H1 (cell line): ENCODE data around the gene SERAC1. TPM values are rescaled to one million over a fixed set of nuclear protein-coding genes. Genes with fewer than 3 reads are reported as not detected.

Source experiments
- CTCF ChIA-PET: fragments of 300-600 bp; sonication (Branson Sonifier 250); formaldehyde crosslinking; loops from one replicate; lab custom pipeline; 2021; ENCODE audit not compliant: partially characterized antibody; lab: Charles Lee
- POLR2A ChIA-PET: fragments of 300-600 bp; sonication (Branson Sonifier 250); formaldehyde crosslinking; loops from one replicate; lab custom pipeline; 2021; ENCODE audit warnings: inconsistent platforms; ENCODE audit not compliant: partially characterized antibody; lab: Charles Lee
- DNase-seq, 2 experiments: peaks; one replicate each; pipeline versions ENCODE4 v3.0.0 to v3.0.0-alpha.2; 2010 to 2022; ENCODE audit warnings: low spot score in 2 of 2, low read depth in 1 of 2, mixed read lengths in 1 of 2
- FAIRE-seq: peaks from 2 replicates; lab custom pipeline; 2011; peaks lifted over from hg19 to GRCh38; lab: Jason Lieb, UNC
- H2AFZ ChIP-seq: 2 replicates; pipeline ENCODE4 v1.8.1; 2012; ENCODE audit warnings: low read length, inconsistent platforms
- H2AK5ac ChIP-seq: 2 replicates; pipeline ENCODE4 v1.6.1; 2013; ENCODE audit warnings: low read depth, low read length
- H2BK120ac ChIP-seq: replicated peaks from 2 replicates; pipeline ENCODE3; 2013; ENCODE audit warnings: low read depth, low read length, inconsistent platforms
- H2BK12ac ChIP-seq: 2 replicates; pipeline ENCODE4 v1.6.1; 2013; ENCODE audit warnings: low read depth, low read length
- H2BK15ac ChIP-seq: 2 replicates; pipeline ENCODE4 v1.6.1; 2013; ENCODE audit warnings: low read length
- H2BK20ac ChIP-seq: 2 replicates; pipeline ENCODE4 v1.6.1; 2013; ENCODE audit warnings: low read length
- H2BK5ac ChIP-seq: 2 replicates; pipeline ENCODE4 v1.6.1; 2013; ENCODE audit warnings: low read depth, low read length
- H3K14ac ChIP-seq: 2 replicates; pipeline ENCODE4 v1.6.1; 2013; ENCODE audit warnings: inconsistent platforms; ENCODE audit not compliant: insufficient read length
- H3K18ac ChIP-seq: 2 replicates; pipeline ENCODE4 v1.6.1; 2013; ENCODE audit warnings: low read length; ENCODE audit errors: extremely low read depth
- H3K23ac ChIP-seq: 2 replicates; pipeline ENCODE4 v1.6.1; 2013; ENCODE audit warnings: inconsistent platforms; ENCODE audit not compliant: insufficient read length
- H3K23me2 ChIP-seq: 2 replicates; pipeline ENCODE4 v1.6.1; 2013; ENCODE audit warnings: low read depth, low read length
- H3K27ac ChIP-seq: 2 replicates; pipeline ENCODE4 v1.6.1; 2011; ENCODE audit warnings: low read depth, low read length, inconsistent platforms
- H3K27me3 ChIP-seq, 4 experiments: replicated peaks in 1 of 4; 1 replicate in 1 of 4; 2 replicates in 3 of 4; pipeline versions ENCODE4 v1.6.1 to v1.8.1; 2011 to 2013; ENCODE audit warnings: low read length in 3 of 4, mild to moderate bottlenecking in 3 of 4, inconsistent platforms in 2 of 4, mixed read lengths in 2 of 4, moderate library complexity in 1 of 4; ENCODE audit not compliant: control insufficient read depth in 3 of 4, insufficient read depth in 3 of 4; ENCODE audit errors: extremely low read depth in 1 of 4
- H3K36me3 ChIP-seq, 4 experiments: 2 replicates each; pipeline versions ENCODE4 v1.6.1 to v1.8.1; 2011 to 2013; ENCODE audit warnings: mild to moderate bottlenecking in 4 of 4, low read length in 3 of 4, moderate library complexity in 2 of 4, control low read depth in 1 of 4, inconsistent platforms in 1 of 4; ENCODE audit not compliant: insufficient read depth in 4 of 4, control insufficient read depth in 2 of 4
- H3K4ac ChIP-seq: replicated peaks from 2 replicates; pipeline ENCODE3; 2013; ENCODE audit warnings: low read length, low read depth, mixed read lengths, inconsistent platforms; ENCODE audit not compliant: insufficient read length
- H3K4me1 ChIP-seq, 4 experiments: replicated peaks in 1 of 4; 1 replicate in 1 of 4; 2 replicates in 3 of 4; pipeline versions ENCODE4 v1.6.1 to v1.8.1; 2011 to 2013; ENCODE audit warnings: low read length in 3 of 4, inconsistent platforms in 2 of 4, mixed read lengths in 1 of 4; ENCODE audit not compliant: insufficient read depth in 4 of 4, control insufficient read depth in 3 of 4
- H3K4me2 ChIP-seq, 2 experiments: 2 replicates each; pipeline versions ENCODE4 v1.6.1 to v1.8.1; 2011 to 2013; ENCODE audit warnings: low read depth in 2 of 2, low read length in 2 of 2, control low read depth in 1 of 2, inconsistent platforms in 1 of 2, mild to moderate bottlenecking in 1 of 2; ENCODE audit not compliant: insufficient read depth in 1 of 2
- H3K4me3 ChIP-seq, 4 experiments: fragments of 200-600, 300-600 bp in 1 of 4; sonication (generic), shearing (Covaris generic), sonication (Bioruptor Twin) in 1 of 4; 2 replicates each; pipeline versions ENCODE4 v1.5.1 to v1.8.1; 2011 to 2016; ENCODE audit warnings: low read length in 4 of 4, low read depth in 3 of 4, control low read depth in 2 of 4, inconsistent platforms in 2 of 4, mild to moderate bottlenecking in 2 of 4, mixed read lengths in 1 of 4, moderate library complexity in 1 of 4; ENCODE audit not compliant: insufficient read depth in 2 of 4; ENCODE audit errors: extremely low read depth in 1 of 4
- H3K56ac ChIP-seq: replicated peaks from 2 replicates; pipeline ENCODE3; 2013; ENCODE audit warnings: low read depth, mild to moderate bottlenecking, mixed read lengths, low read length, inconsistent platforms; ENCODE audit not compliant: insufficient read length
- H3K79me1 ChIP-seq: 2 replicates; pipeline ENCODE4 v1.6.1; 2013; ENCODE audit warnings: low read depth, low read length, control low read depth
- H3K79me2 ChIP-seq, 2 experiments: 2 replicates each; pipeline versions ENCODE4 v1.6.1 to v1.8.1; 2012 to 2013; ENCODE audit warnings: low read length in 2 of 2, mild to moderate bottlenecking in 2 of 2, inconsistent platforms in 1 of 2; ENCODE audit not compliant: insufficient read depth in 2 of 2, control insufficient read depth in 1 of 2
- H3K9ac ChIP-seq, 4 experiments: replicated peaks in 1 of 4; 1 replicate in 1 of 4; 2 replicates in 3 of 4; pipeline versions ENCODE4 v1.6.1 to v1.8.1; 2011 to 2013; ENCODE audit warnings: low read depth in 3 of 4, low read length in 3 of 4, control low read depth in 2 of 4, mild to moderate bottlenecking in 2 of 4, moderate library complexity in 2 of 4, inconsistent platforms in 1 of 4; ENCODE audit errors: extremely low read depth in 1 of 4
- H3K9me3 ChIP-seq, 2 experiments: 2 replicates each; pipeline versions ENCODE4 v1.6.1 to v1.8.1; 2012 to 2013; ENCODE audit warnings: mild to moderate bottlenecking in 2 of 2, moderate library complexity in 2 of 2, control low read depth in 1 of 2, inconsistent platforms in 1 of 2, low read depth in 1 of 2, low read length in 1 of 2, mixed read lengths in 1 of 2; ENCODE audit not compliant: insufficient read depth in 2 of 2
- H4K20me1 ChIP-seq, 2 experiments: replicated peaks in 1 of 2; 2 replicates each; pipeline versions ENCODE3 to v1.8.1; 2011 to 2013; ENCODE audit warnings: inconsistent platforms in 2 of 2, low read length in 2 of 2, mild to moderate bottlenecking in 1 of 2; ENCODE audit not compliant: insufficient read depth in 2 of 2, control insufficient read depth in 1 of 2
- H4K5ac ChIP-seq: 2 replicates; pipeline ENCODE4 v1.6.1; 2013; ENCODE audit warnings: low read length, low read depth, mixed read lengths, inconsistent platforms; ENCODE audit not compliant: insufficient read length
- H4K8ac ChIP-seq: 2 replicates; pipeline ENCODE4 v1.8.0; 2013; ENCODE audit warnings: mild to moderate bottlenecking, moderate library complexity, low read length, inconsistent platforms; ENCODE audit not compliant: insufficient read depth; ENCODE audit errors: extremely low read depth
- H4K91ac ChIP-seq: replicated peaks from 2 replicates; pipeline ENCODE3; 2013; ENCODE audit warnings: low read length, mixed read lengths, inconsistent platforms; ENCODE audit not compliant: insufficient read length
- ASH2L ChIP-seq: fragments of 200-600, 300-600 bp; sonication (generic); IDR thresholded peaks from one replicate; pipeline ENCODE4 v1.7.1; 2017; ENCODE audit warnings: low read length
- EGR1 ChIP-seq: IDR thresholded peaks from 2 replicates; pipeline ENCODE4 v1.6.1; 2011; ENCODE audit warnings: low read depth, low read length, borderline replicate concordance
- HDAC2 ChIP-seq, 2 experiments: fragments of 300-600 bp in 1 of 2; sonication (generic) in 1 of 2; IDR thresholded peaks; 2 replicates each; pipeline ENCODE4 v1.6.1; 2011 to 2012; ENCODE audit warnings: low read depth in 2 of 2, low read length in 2 of 2, mild to moderate bottlenecking in 2 of 2, moderate library complexity in 2 of 2, borderline replicate concordance in 1 of 2, inconsistent platforms in 1 of 2
- JUND ChIP-seq: IDR thresholded peaks from 2 replicates; pipeline ENCODE4 v1.6.1; 2011; ENCODE audit warnings: mild to moderate bottlenecking, improper control_type of control experiment, low read length
- RFX5 ChIP-seq: IDR thresholded peaks from 2 replicates; pipeline ENCODE4 v1.6.1; 2011; ENCODE audit warnings: low read depth, low read length, improper control_type of control experiment, borderline replicate concordance
- TAF7 ChIP-seq: optimal IDR thresholded peaks from 2 replicates; pipeline ENCODE3; 2011; ENCODE audit warnings: low read depth, mild to moderate bottlenecking, inconsistent platforms, low read length, moderate library complexity, borderline replicate concordance
- WGBS, 2 experiments: shearing (Covaris generic) in 1 of 2; methylation state at CpG; one replicate each; pipeline versions ENCODE4 v1.1.6 to v1.1.7; 2013 to 2015; ENCODE audit warnings: low lambda C conversion rate in 2 of 2, mixed read lengths in 2 of 2, inconsistent platforms in 1 of 2, low coverage in 1 of 2, missing lambda C conversion rate in 1 of 2; ENCODE audit not compliant: insufficient replicate concordance in 2 of 2, insufficient coverage in 1 of 2, insufficient read length in 1 of 2; ENCODE audit errors: extremely low coverage in 1 of 2, missing lambda C conversion rate in 1 of 2; 5-methylcytosine and 5-hydroxymethylcytosine counted together
- polyA plus RNA-seq, 7 experiments: library from polyadenylated mRNA; depleted of rRNA in 3 of 7; stranded (reverse) in 5 of 7; unstranded in 2 of 7; fragments of >200 nt in 5 of 7; fragments of 200-250 nt in 2 of 7; gene quantifications; 1 replicate in 5 of 7; 2 replicates in 1 of 7; 4 replicates in 1 of 7; pipeline versions ENCODE4 v1.2.1 to v1.2.3, GENCODE V29; 2011 to 2013; ENCODE audit warnings: missing spikeins in 2 of 7, mixed read lengths in 2 of 7
- total RNA-seq: library from RNA; stranded (reverse); fragmentation: NEBNext Ultra II Directional; extraction: Animal tissue kit (Norgen Biotek cat#: 25700); gene quantifications from 2 replicates; pipeline ENCODE4 v1.2.1, GENCODE V29; 2021

The SERAC1 gene
- total and polyA plus RNA-seq, 2 of the 8 experiments (the other 6 are each of a cell fraction or from before 2014, with no cell fraction given), result 7.3 to 9.0 TPM

GRCh38 chr6:158207422-158207788 lies 39.3 kb upstream of the SERAC1 start:
- H3K4me3 ChIP-seq, result no peak overlapping the region
- H2BK15ac ChIP-seq, result no peak overlapping the region
- no peak overlapping the region for H2AK5ac ChIP-seq
- TF ChIP-seq TAF7 (no peak), JUND (no peak), ASH2L (no peak), RFX5 (no peak), HDAC2 (IDR thresholded peaks at IDR 0.05; ENCODE audit: borderline replicate concordance in 1 of 2, low read depth in 2 of 2, low read length in 2 of 2) (no peak), EGR1 (no peak)
- H3K79me2 ChIP-seq, result no peaks in the 10 kb centered on the region
- WGBS, 2 experiments, result 92% methylated on average over 3 of the region's 3 CpGs; no CpG with 5 or more reads in 1 of the 2 experiments
- no peak overlapping the region for H2BK12ac ChIP-seq
- no peak overlapping the region for H2AFZ ChIP-seq
- H3K23me2 ChIP-seq, result no peaks in the 10 kb centered on the region
- H2BK5ac ChIP-seq, result no peak overlapping the region
- no peak overlapping the region for H3K23ac ChIP-seq
- no peak overlapping the region for H3K18ac ChIP-seq
- no peak overlapping the region for H3K56ac ChIP-seq
- ChIA-PET CTCF (interaction anchor here (1.1 to 7.4 kb wide), 5 partner anchors 10 to 454 kb away, joined by 3 to 50 read pairs (median 5); no protein-coding TSS in a partner anchor), POLR2A (no interaction called here)
- no peak overlapping the region for H3K14ac ChIP-seq
- FAIRE-seq (no peak), DNase-seq (no peak)
- H2BK120ac ChIP-seq, result no peak overlapping the region
- no peaks in the 10 kb centered on the region for H3K9me3 ChIP-seq
- no peaks in the 10 kb centered on the region for H3K36me3 ChIP-seq
- no peak overlapping the region for H3K4me2 ChIP-seq
- H4K20me1 ChIP-seq, result no peaks in the 10 kb centered on the region
- no peaks in the 10 kb centered on the region for H3K79me1 ChIP-seq
- H3K4ac ChIP-seq, result no peak overlapping the region
- H3K27ac ChIP-seq, result no peak overlapping the region
- H4K5ac ChIP-seq, result no peak overlapping the region
- no peak overlapping the region for H2BK20ac ChIP-seq
- H4K8ac ChIP-seq, result no peak overlapping the region
- H4K91ac ChIP-seq, result no peak overlapping the region
- H3K27me3 ChIP-seq, result no peaks in the 10 kb centered on the region
- no peak overlapping the region for H3K9ac ChIP-seq
- H3K4me1 ChIP-seq, result peaks cover 0 to 4% (median under 1%) of the 10 kb centered on the region in 4 experiments; a peak in 3 of 7 replicates
